IMR-90 (cell line): ENCODE data around the gene LAIR2. TPM values are rescaled to one million over a fixed set of nuclear protein-coding genes. Genes with fewer than 3 reads are reported as not detected.

Experiments used
- ATAC-seq: fragments of 200-7000 bp; cut with Tn5 transposase; 2 replicates; pipeline ENCODE4 v1.9.1; 2020; ENCODE audit warnings: low read depth, mild to moderate bottlenecking, moderate library complexity
- BruUV-seq: library from RNA; stranded (reverse); fragments of 400-500 nt; replicated peaks from 2 replicates; lab custom pipeline; 2021; lab: Mats Ljungman, UMichigan
- CTCF ChIA-PET: fragments of 300-600 bp; formaldehyde crosslinking; extraction: SDS; loops from one replicate; lab custom pipeline; 2021; ENCODE audit warnings: antibody characterized with exemption; lab: Yijun Ruan, JAX
- POLR2A ChIA-PET: fragments of 300-600 bp; sonication (Branson Sonifier 250); formaldehyde crosslinking; loops from one replicate; lab custom pipeline; 2022; ENCODE audit warnings: antibody characterized with exemption; ENCODE audit not compliant: unreplicated experiment; lab: Charles Lee
- DNase-seq: peaks from one replicate; pipeline ENCODE4 v3.0.0; 2013
- H2AFZ ChIP-seq: replicated peaks from 2 replicates; pipeline ENCODE3; 2013; ENCODE audit warnings: low read length, mild to moderate bottlenecking; ENCODE audit not compliant: poor library complexity
- H2AK5ac ChIP-seq: 2 replicates; pipeline ENCODE4 v1.6.1; 2013; ENCODE audit warnings: low read depth, low read length, inconsistent platforms
- H2AK9ac ChIP-seq: replicated peaks from 2 replicates; pipeline ENCODE3; 2013; ENCODE audit warnings: mild to moderate bottlenecking, low read depth, low read length, moderate library complexity; ENCODE audit not compliant: poor library complexity
- H2BK120ac ChIP-seq: 2 replicates; pipeline ENCODE4 v1.6.1; 2013; ENCODE audit warnings: low read depth, low read length, inconsistent platforms
- H2BK15ac ChIP-seq: 3 replicates; pipeline ENCODE4 v1.6.1; 2013; ENCODE audit warnings: low read depth, low read length, inconsistent platforms
- H2BK20ac ChIP-seq: 2 replicates; pipeline ENCODE4 v1.6.1; 2013; ENCODE audit warnings: low read depth, mild to moderate bottlenecking, inconsistent platforms, low read length, moderate library complexity
- H2BK5ac ChIP-seq: 2 replicates; pipeline ENCODE4 v1.6.1; 2013; ENCODE audit warnings: mild to moderate bottlenecking, low read depth, low read length, inconsistent platforms; ENCODE audit not compliant: poor library complexity, severe bottlenecking
- H3K14ac ChIP-seq: replicated peaks from 2 replicates; pipeline ENCODE4 v1.6.1; 2013; ENCODE audit warnings: low read depth, low read length, inconsistent platforms
- H3K18ac ChIP-seq: 2 replicates; pipeline ENCODE4 v1.6.1; 2013; ENCODE audit warnings: low read depth, low read length, control low read depth
- H3K23ac ChIP-seq: 2 replicates; pipeline ENCODE4 v1.6.1; 2013; ENCODE audit warnings: low read depth, low read length, inconsistent platforms
- H3K27ac ChIP-seq: 2 replicates; pipeline ENCODE4 v1.5.1; 2013; ENCODE audit warnings: mild to moderate bottlenecking, control low read depth, low read length; ENCODE audit not compliant: insufficient read depth
- H3K27me3 ChIP-seq: 2 replicates; pipeline ENCODE4 v1.6.1; 2013; ENCODE audit warnings: low read length; ENCODE audit not compliant: control insufficient read depth, insufficient read depth
- H3K36me3 ChIP-seq: 2 replicates; pipeline ENCODE4 v1.6.1; 2013; ENCODE audit warnings: low read length, mixed read lengths; ENCODE audit not compliant: control insufficient read depth, insufficient read depth
- H3K4ac ChIP-seq: 2 replicates; pipeline ENCODE4 v1.6.1; 2013; ENCODE audit warnings: low read depth, low read length, inconsistent platforms
- H3K4me1 ChIP-seq: 2 replicates; pipeline ENCODE4 v1.6.1; 2013; ENCODE audit warnings: low read length, mixed read lengths; ENCODE audit not compliant: control insufficient read depth, insufficient read depth
- H3K4me2 ChIP-seq: 2 replicates; pipeline ENCODE4 v1.6.1; 2013; ENCODE audit warnings: low read depth, mild to moderate bottlenecking, control low read depth, low read length, moderate library complexity
- H3K4me3 ChIP-seq: 2 replicates; pipeline ENCODE4 v1.5.1; 2013; ENCODE audit warnings: low read depth, mild to moderate bottlenecking, control low read depth, low read length, moderate library complexity; ENCODE audit not compliant: insufficient read depth
- H3K56ac ChIP-seq: 2 replicates; pipeline ENCODE4 v1.6.1; 2013; ENCODE audit warnings: low read length, inconsistent platforms; ENCODE audit not compliant: insufficient read depth; ENCODE audit errors: extremely low read depth
- H3K79me1 ChIP-seq, 2 experiments: 2 replicates each; pipeline ENCODE4 v1.6.1; 2013; ENCODE audit warnings: low read length in 2 of 2, inconsistent platforms in 1 of 2, low read depth in 1 of 2
- H3K9ac ChIP-seq: 2 replicates; pipeline ENCODE4 v1.6.1; 2013; ENCODE audit warnings: low read depth, low read length, control low read depth
- H3K9me1 ChIP-seq: 2 replicates; pipeline ENCODE4 v1.6.1; 2013; ENCODE audit warnings: low read length, inconsistent platforms; ENCODE audit not compliant: insufficient read depth
- H3K9me3 ChIP-seq: 2 replicates; pipeline ENCODE4 v1.6.1; 2013; ENCODE audit warnings: low read length; ENCODE audit not compliant: control insufficient read depth, insufficient read depth
- H4K20me1 ChIP-seq: 2 replicates; pipeline ENCODE4 v1.6.1; 2013; ENCODE audit warnings: low read length, inconsistent platforms; ENCODE audit not compliant: insufficient read depth
- H4K5ac ChIP-seq: 2 replicates; pipeline ENCODE4 v1.6.1; 2013; ENCODE audit warnings: mild to moderate bottlenecking, low read depth, low read length, control low read depth
- H4K8ac ChIP-seq, 2 experiments: 2 replicates each; pipeline ENCODE4 v1.6.1; 2013; ENCODE audit warnings: low read depth in 2 of 2, low read length in 2 of 2, control low read depth in 1 of 2, inconsistent platforms in 1 of 2
- H4K91ac ChIP-seq: 2 replicates; pipeline ENCODE4 v1.6.1; 2013; ENCODE audit warnings: low read depth, low read length, inconsistent platforms; ENCODE audit not compliant: insufficient read depth
- CEBPB ChIP-seq: IDR thresholded peaks from 2 replicates; pipeline ENCODE4 v1.6.1; 2012; ENCODE audit warnings: low read depth, low read length, improper control_type of control experiment
- RFX5 ChIP-seq: IDR thresholded peaks from 2 replicates; pipeline ENCODE4 v1.8.0; 2012; ENCODE audit warnings: low read depth, mild to moderate bottlenecking, low read length, moderate library complexity
- WGBS, 2 experiments: methylation state at CpG; one replicate each; pipeline versions ENCODE4 v1.1.5 to v1.1.7; 2013; ENCODE audit warnings: missing lambda C conversion rate in 2 of 2; ENCODE audit not compliant: insufficient read length in 1 of 2; ENCODE audit errors: extremely low coverage in 2 of 2; 5-methylcytosine and 5-hydroxymethylcytosine counted together
- dilution Hi-C: fragments of 300-500 bp; cut with HindIII; formaldehyde crosslinking; loops from one replicate; pipeline ENCODE4 v1.14.3; 2018; ENCODE audit warnings: low sequenced_read_pairs; ENCODE audit not compliant: unreplicated experiment
- in situ Hi-C: fragments of 300-500 bp; cut with MboI; formaldehyde crosslinking; loops from 3 replicates; pipeline ENCODE4 v1.14.3; 2019; ENCODE audit warnings: low sequenced_read_pairs, inconsistent platforms, mixed read lengths
- intact Hi-C: fragments of 100-400 bp; cut with micrococcal nuclease; formaldehyde crosslinking; loops from 2 replicates; pipeline ENCODE4 v1.10.0; 2022
- polyA plus RNA-seq, 3 experiments: library from polyadenylated mRNA; depleted of rRNA; stranded (reverse); fragments of >200 nt; gene quantifications; 2 replicates each; pipeline ENCODE4 v1.2.3, GENCODE V29; 2012; ENCODE audit warnings: low replicate concordance in 1 of 3
- total RNA-seq: library from RNA; depleted of rRNA; stranded (reverse); fragments of >200 nt; gene quantifications from 2 replicates; pipeline ENCODE4 v1.2.3, GENCODE V29; 2012
- TF ChIP-seq, protein P1 (sequence below): fragments of 150-350 bp; IDR thresholded peaks from 2 replicates; pipeline ENCODE4 v1.6.1; 2017; ENCODE audit warnings: mild to moderate bottlenecking, antibody characterized with exemption, low read length, low read depth

LAIR2 gene
- total and polyA plus RNA-seq, 2 of the 4 experiments (the other 2 are of a cell fraction) = not detected

GRCh38 chr19:54458648-54459281 lies 43.9 kb upstream of the LAIR2 start:
- no peak overlapping the region for H3K23ac ChIP-seq
- H3K79me1 ChIP-seq = peaks cover 20 to 60% of the 10 kb centered on the region in 2 experiments
- H3K18ac ChIP-seq = no peak overlapping the region
- H3K56ac ChIP-seq = no peak overlapping the region
- BruUV-seq = no TSS peak
- 95% methylated on average over 8 of the region's 11 CpGs; no CpG with 5 or more reads in 1 of the 2 experiments for WGBS, 2 experiments
- TF ChIP-seq, protein P1, sequence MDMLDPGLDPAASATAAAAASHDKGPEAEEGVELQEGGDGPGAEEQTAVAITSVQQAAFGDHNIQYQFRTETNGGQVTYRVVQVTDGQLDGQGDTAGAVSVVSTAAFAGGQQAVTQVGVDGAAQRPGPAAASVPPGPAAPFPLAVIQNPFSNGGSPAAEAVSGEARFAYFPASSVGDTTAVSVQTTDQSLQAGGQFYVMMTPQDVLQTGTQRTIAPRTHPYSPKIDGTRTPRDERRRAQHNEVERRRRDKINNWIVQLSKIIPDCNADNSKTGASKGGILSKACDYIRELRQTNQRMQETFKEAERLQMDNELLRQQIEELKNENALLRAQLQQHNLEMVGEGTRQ = no peak
- no peak for TF ChIP-seq RFX5
- TF ChIP-seq CEBPB = no peak
- no peaks in the 10 kb centered on the region for H3K27me3 ChIP-seq
- CTCF ChIA-PET = no interaction called here
- H4K5ac ChIP-seq = no peak overlapping the region
- in situ Hi-C loops (loop anchor here (10.0 to 25.0 kb wide), 6 partner anchors 254 to 1679 kb away; partner anchors contain the start of genes NAT14, NDUFA3, OSCAR and PRPF31), dilution Hi-C loops (no loop called here), intact Hi-C loops (no loop called here)
- no peaks in the 10 kb centered on the region for H3K9me3 ChIP-seq
- ATAC-seq (no peak), DNase-seq (no peak)
- no peak overlapping the region for H2BK15ac ChIP-seq
- POLR2A ChIA-PET = no interaction called here
- H3K4me1 ChIP-seq = peaks cover 18% of the 10 kb centered on the region
- H3K9ac ChIP-seq = no peak overlapping the region
- peaks cover 81% of the 10 kb centered on the region for H3K36me3 ChIP-seq
- H3K4me3 ChIP-seq = no peak overlapping the region
- H3K4ac ChIP-seq = no peak overlapping the region
- H2AK9ac ChIP-seq = no peak overlapping the region
- no peak overlapping the region for H3K27ac ChIP-seq
- H3K14ac ChIP-seq = no peak overlapping the region
- no peak overlapping the region for H4K8ac ChIP-seq
- H3K4me2 ChIP-seq = no peak overlapping the region
- no peak overlapping the region for H2BK20ac ChIP-seq
- H2BK5ac ChIP-seq = no peak overlapping the region
- H3K9me1 ChIP-seq = peaks cover 6% of the 10 kb centered on the region; the same call in 1 of the 2 replicates
- H4K91ac ChIP-seq = no peak overlapping the region
- H4K20me1 ChIP-seq = peaks cover 65% of the 10 kb centered on the region
- no peak overlapping the region for H2AFZ ChIP-seq
- no peak overlapping the region for H2BK120ac ChIP-seq
- no peak overlapping the region for H2AK5ac ChIP-seq
